OCI-LY7 (cell line): ENCODE data around the gene AIM2.

Experiments used
- EZH2phosphoT487 ChIP-seq: fragments of 200-600 bp; sonication (generic); IDR thresholded peaks from 2 replicates; pipeline ENCODE4 v1.6.1; 2018; ENCODE audit warnings: low read depth, borderline replicate concordance, mild to moderate bottlenecking, mixed run types, antibody characterized with exemption, low read length, moderate library complexity, mixed read lengths
- TF ChIP-seq, protein P1 (sequence below): fragments of 200-600 bp; sonication (generic); conservative IDR thresholded peaks from 2 replicates; pipeline ENCODE4 v1.5.1; 2014; ENCODE audit warnings: mild to moderate bottlenecking, antibody characterized with exemption, low read length, moderate library complexity, mixed read lengths

DNA sequence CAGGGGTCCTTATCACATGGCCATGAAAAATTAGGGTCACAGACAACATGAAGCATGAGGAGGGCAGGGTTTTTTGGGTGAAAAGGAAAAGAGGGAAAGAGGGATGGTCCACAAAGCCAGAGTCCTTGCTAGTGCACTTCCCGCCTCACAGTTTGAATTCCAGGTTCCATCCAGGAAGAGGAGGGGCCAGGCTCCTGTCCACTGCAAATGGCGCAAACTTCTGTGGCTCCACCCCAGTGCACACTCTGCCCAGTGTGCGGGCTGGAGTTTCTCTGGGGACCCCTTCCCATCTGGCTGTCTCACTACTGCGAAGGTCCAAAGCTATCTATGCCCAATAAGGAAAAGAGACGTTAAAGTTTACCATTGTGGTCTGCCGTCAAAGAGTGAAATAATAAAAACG lies 17.8 kb downstream of the AIM2 start:
- TF ChIP-seq, protein P1, sequence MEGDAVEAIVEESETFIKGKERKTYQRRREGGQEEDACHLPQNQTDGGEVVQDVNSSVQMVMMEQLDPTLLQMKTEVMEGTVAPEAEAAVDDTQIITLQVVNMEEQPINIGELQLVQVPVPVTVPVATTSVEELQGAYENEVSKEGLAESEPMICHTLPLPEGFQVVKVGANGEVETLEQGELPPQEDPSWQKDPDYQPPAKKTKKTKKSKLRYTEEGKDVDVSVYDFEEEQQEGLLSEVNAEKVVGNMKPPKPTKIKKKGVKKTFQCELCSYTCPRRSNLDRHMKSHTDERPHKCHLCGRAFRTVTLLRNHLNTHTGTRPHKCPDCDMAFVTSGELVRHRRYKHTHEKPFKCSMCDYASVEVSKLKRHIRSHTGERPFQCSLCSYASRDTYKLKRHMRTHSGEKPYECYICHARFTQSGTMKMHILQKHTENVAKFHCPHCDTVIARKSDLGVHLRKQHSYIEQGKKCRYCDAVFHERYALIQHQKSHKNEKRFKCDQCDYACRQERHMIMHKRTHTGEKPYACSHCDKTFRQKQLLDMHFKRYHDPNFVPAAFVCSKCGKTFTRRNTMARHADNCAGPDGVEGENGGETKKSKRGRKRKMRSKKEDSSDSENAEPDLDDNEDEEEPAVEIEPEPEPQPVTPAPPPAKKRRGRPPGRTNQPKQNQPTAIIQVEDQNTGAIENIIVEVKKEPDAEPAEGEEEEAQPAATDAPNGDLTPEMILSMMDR, result no peak
- TF ChIP-seq EZH2phosphoT487, result no peak
